HL-60 (cell line): ENCODE data around the gene DNAJC6.

ENCODE experiments used
- DNase-seq, 2 experiments: peaks; one replicate each; pipeline ENCODE4 v3.0.0-alpha.2; 2010 to 2020; ENCODE audit warnings: low read depth in 1 of 2, low spot score in 1 of 2
- H3K27ac ChIP-seq: fragments of 250-450 bp; sonication (Bioruptor Pico); replicated peaks from 2 replicates; pipeline ENCODE4 v1.5.1; 2020; ENCODE audit warnings: mild to moderate bottlenecking, moderate library complexity
- H3K27me3 ChIP-seq: fragments of 250-450 bp; sonication (Bioruptor Pico); 2 replicates; pipeline ENCODE4 v1.5.1; 2021; ENCODE audit warnings: mild to moderate bottlenecking, moderate library complexity; ENCODE audit not compliant: insufficient read depth, poor library complexity, severe bottlenecking
- H3K4me3 ChIP-seq: replicated peaks from 2 replicates; pipeline ENCODE4 v1.5.1; 2011; ENCODE audit warnings: mild to moderate bottlenecking, control low read depth, low read length; ENCODE audit not compliant: insufficient read depth
- GABPA ChIP-seq: IDR thresholded peaks from 2 replicates; pipeline ENCODE4 v1.6.1; 2012; ENCODE audit warnings: low read depth
- POLR2AphosphoS5 ChIP-seq: IDR thresholded peaks from 2 replicates; pipeline ENCODE4 v1.6.1; 2012; ENCODE audit warnings: low read depth
- SPI1 ChIP-seq: IDR thresholded peaks from 2 replicates; pipeline ENCODE4 v1.6.1; 2012; ENCODE audit warnings: low read depth, mild to moderate bottlenecking, borderline replicate concordance
- TF ChIP-seq, protein P1 (sequence below): IDR thresholded peaks from 2 replicates; pipeline ENCODE4 v1.6.1; 2012; ENCODE audit warnings: low read depth; ENCODE audit not compliant: insufficient replicate concordance
- TF ChIP-seq, protein P2 (sequence below): IDR thresholded peaks from one replicate; pipeline ENCODE4 v1.5.1; 2011; ENCODE audit warnings: low read length, control low read depth, inconsistent platforms; ENCODE audit not compliant: insufficient read depth

DNAJC6 gene

DNA sequence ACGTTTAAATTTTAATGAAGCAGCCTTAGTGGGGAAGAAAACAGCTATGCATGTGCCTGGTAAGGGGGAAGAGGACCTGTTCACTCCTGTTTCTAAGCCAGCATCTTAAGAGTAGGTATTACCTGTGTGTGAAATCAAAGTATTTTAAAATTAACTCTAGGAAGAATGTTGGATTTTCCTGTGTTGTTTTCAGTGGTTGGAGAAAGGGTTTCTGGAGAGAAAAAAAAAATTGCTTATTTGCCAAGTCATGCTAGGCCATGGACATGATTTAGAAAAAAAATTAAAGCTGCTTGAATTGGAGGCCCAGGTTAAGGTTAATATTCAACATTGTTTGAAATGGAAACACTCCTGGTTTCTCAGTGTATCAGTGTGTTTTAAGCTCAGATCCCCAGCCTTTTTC is 42.9 kb upstream of the DNAJC6 start:
- no peak for TF ChIP-seq SPI1
- TF ChIP-seq, protein P1, sequence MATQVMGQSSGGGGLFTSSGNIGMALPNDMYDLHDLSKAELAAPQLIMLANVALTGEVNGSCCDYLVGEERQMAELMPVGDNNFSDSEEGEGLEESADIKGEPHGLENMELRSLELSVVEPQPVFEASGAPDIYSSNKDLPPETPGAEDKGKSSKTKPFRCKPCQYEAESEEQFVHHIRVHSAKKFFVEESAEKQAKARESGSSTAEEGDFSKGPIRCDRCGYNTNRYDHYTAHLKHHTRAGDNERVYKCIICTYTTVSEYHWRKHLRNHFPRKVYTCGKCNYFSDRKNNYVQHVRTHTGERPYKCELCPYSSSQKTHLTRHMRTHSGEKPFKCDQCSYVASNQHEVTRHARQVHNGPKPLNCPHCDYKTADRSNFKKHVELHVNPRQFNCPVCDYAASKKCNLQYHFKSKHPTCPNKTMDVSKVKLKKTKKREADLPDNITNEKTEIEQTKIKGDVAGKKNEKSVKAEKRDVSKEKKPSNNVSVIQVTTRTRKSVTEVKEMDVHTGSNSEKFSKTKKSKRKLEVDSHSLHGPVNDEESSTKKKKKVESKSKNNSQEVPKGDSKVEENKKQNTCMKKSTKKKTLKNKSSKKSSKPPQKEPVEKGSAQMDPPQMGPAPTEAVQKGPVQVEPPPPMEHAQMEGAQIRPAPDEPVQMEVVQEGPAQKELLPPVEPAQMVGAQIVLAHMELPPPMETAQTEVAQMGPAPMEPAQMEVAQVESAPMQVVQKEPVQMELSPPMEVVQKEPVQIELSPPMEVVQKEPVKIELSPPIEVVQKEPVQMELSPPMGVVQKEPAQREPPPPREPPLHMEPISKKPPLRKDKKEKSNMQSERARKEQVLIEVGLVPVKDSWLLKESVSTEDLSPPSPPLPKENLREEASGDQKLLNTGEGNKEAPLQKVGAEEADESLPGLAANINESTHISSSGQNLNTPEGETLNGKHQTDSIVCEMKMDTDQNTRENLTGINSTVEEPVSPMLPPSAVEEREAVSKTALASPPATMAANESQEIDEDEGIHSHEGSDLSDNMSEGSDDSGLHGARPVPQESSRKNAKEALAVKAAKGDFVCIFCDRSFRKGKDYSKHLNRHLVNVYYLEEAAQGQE, result no peak
- no peak for TF ChIP-seq GABPA
- no peak for TF ChIP-seq POLR2AphosphoS5
- TF ChIP-seq, protein P2, sequence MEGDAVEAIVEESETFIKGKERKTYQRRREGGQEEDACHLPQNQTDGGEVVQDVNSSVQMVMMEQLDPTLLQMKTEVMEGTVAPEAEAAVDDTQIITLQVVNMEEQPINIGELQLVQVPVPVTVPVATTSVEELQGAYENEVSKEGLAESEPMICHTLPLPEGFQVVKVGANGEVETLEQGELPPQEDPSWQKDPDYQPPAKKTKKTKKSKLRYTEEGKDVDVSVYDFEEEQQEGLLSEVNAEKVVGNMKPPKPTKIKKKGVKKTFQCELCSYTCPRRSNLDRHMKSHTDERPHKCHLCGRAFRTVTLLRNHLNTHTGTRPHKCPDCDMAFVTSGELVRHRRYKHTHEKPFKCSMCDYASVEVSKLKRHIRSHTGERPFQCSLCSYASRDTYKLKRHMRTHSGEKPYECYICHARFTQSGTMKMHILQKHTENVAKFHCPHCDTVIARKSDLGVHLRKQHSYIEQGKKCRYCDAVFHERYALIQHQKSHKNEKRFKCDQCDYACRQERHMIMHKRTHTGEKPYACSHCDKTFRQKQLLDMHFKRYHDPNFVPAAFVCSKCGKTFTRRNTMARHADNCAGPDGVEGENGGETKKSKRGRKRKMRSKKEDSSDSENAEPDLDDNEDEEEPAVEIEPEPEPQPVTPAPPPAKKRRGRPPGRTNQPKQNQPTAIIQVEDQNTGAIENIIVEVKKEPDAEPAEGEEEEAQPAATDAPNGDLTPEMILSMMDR, result no peak
- Histone ChIP-seq H3K27ac (no peak overlapping the region), H3K4me3 (no peak overlapping the region), H3K27me3 (peaks cover 36% of the 10 kb centered on the region)
- DNase-seq, result no peak

DNA sequence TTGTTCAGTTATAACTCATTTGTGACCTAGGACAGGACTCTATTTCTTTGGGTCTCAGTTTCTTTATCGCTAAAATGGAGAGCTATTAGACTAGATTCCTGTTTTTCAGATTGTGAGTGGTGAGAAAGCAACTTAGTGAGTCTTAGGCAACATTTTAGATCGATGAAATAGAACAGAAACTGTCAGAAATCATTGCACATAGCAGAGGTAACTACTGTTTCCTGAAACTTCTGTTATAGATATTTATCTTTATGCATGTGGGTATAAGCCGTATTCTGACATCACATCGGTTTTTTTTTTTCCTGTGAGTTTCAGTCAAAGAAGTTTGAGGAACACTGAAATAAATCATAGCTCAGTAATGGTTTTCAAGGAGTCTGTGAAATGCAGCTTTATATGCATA is 42.1 kb upstream of the DNAJC6 start:
- no peak for DNase-seq
- TF ChIP-seq GABPA, result no peak
- TF ChIP-seq SPI1, result no peak
- no peak for TF ChIP-seq POLR2AphosphoS5
- TF ChIP-seq, protein P2, result no peak
- TF ChIP-seq, protein P1, result no peak
- Histone ChIP-seq H3K27me3 (peaks cover 34% of the 10 kb centered on the region), H3K4me3 (no peak overlapping the region), H3K27ac (no peak overlapping the region)

DNA sequence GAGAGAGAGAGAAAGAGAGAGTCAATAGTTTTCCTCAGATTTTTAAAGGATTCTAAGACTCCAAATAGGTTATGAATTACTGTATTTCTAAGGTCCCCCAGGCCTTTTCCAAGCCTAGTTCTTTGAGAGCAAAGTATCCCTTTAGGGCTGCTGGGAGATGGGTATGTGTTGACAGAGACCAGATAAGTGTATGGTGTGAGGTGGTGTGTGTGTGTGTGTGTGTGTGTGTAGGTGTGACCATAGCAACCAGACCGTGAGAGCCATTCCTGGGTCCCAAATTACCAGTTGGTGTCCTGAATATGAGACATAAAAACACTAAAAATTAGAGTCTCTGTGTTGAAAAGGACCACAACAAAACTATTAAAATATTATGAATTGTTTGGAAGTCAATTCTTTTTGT is 41.7 kb upstream of the DNAJC6 start:
- peaks cover 33% of the 10 kb centered on the region for H3K27me3 ChIP-seq
- no peak overlapping the region for H3K4me3 ChIP-seq
- no peak overlapping the region for H3K27ac ChIP-seq
- DNase-seq, result no peak
- TF ChIP-seq POLR2AphosphoS5, result no peak
- TF ChIP-seq, protein P1, result no peak
- no peak for TF ChIP-seq SPI1
- TF ChIP-seq GABPA, result no peak
- TF ChIP-seq, protein P2, result no peak
